MCF 10A (cell line): Measurements from ENCODE around the gene PSMA8. TPM values are rescaled to one million over a fixed set of nuclear protein-coding genes. Genes with fewer than 3 reads are reported as not detected.
"Not testable (repeated sequence)": the region's sequence is repeated elsewhere in the genome, so short reads cannot be mapped to it uniquely, and the experiment has no call there.

Source experiments
- BruUV-seq: library from RNA; stranded (reverse); fragments of 400-500 nt; replicated peaks from 2 replicates; lab custom pipeline; 2021; lab: Mats Ljungman, UMichigan
- CTCF ChIA-PET: fragments of 300-600 bp; sonication (Branson Sonifier 250); formaldehyde crosslinking; extraction: SDS; loops from one replicate; lab custom pipeline; 2021; ENCODE audit warnings: antibody characterized with exemption, inconsistent platforms; lab: Yijun Ruan, JAX
- POLR2A ChIA-PET: fragments of 300-600, 350-650 bp; sonication (Branson Sonifier 250); formaldehyde crosslinking; extraction: SDS; loops from one replicate; lab custom pipeline; 2020; ENCODE audit warnings: antibody characterized with exemption, inconsistent platforms; lab: Yijun Ruan, JAX
- DNase-seq: peaks from one replicate; pipeline ENCODE4 v3.0.0-alpha.2; 2018; ENCODE audit not compliant: unreplicated experiment
- H3K27ac Mint-ChIP-seq: one replicate; pipeline ENCODE4 v1.8.0; 2022; ENCODE audit warnings: mild to moderate bottlenecking, low read depth, mixed read lengths; ENCODE audit not compliant: unreplicated experiment
- H3K27me3 Mint-ChIP-seq: one replicate; pipeline ENCODE4 v1.8.0; 2022; ENCODE audit warnings: mixed read lengths; ENCODE audit not compliant: insufficient read depth, unreplicated experiment
- H3K36me3 Mint-ChIP-seq: one replicate; pipeline ENCODE4 v1.8.0; 2022; ENCODE audit warnings: mild to moderate bottlenecking, moderate library complexity, mixed read lengths; ENCODE audit not compliant: insufficient read depth, unreplicated experiment
- H3K4me1 Mint-ChIP-seq: one replicate; pipeline ENCODE4 v1.8.0; 2022; ENCODE audit warnings: mixed read lengths; ENCODE audit not compliant: insufficient read depth, unreplicated experiment
- H3K4me3 Mint-ChIP-seq: one replicate; pipeline ENCODE4 v1.8.0; 2022; ENCODE audit warnings: mild to moderate bottlenecking, moderate library complexity, mixed read lengths; ENCODE audit not compliant: unreplicated experiment
- H3K9me3 Mint-ChIP-seq: one replicate; pipeline ENCODE4 v1.8.0; 2022; ENCODE audit warnings: mixed read lengths; ENCODE audit not compliant: unreplicated experiment
- intact Hi-C: fragments of 100-400 bp; cut with micrococcal nuclease; formaldehyde crosslinking; loops from 2 replicates; pipeline ENCODE4 v1.14.1; 2022
- total RNA-seq: library from RNA; stranded (reverse); gene quantifications from 2 replicates; pipeline ENCODE4 v1.2.3, GENCODE V29; 2022
- TF ChIP-seq, protein P1 (sequence below): fragments of 200-600 bp; IDR thresholded peaks from one replicate; pipeline ENCODE4 v1.8.0; 2022; ENCODE audit warnings: antibody characterized with exemption, mild to moderate bottlenecking; ENCODE audit not compliant: unreplicated experiment

Gene PSMA8
- total RNA-seq, 1 experiment from 2014 or later, result not detected

DNA sequence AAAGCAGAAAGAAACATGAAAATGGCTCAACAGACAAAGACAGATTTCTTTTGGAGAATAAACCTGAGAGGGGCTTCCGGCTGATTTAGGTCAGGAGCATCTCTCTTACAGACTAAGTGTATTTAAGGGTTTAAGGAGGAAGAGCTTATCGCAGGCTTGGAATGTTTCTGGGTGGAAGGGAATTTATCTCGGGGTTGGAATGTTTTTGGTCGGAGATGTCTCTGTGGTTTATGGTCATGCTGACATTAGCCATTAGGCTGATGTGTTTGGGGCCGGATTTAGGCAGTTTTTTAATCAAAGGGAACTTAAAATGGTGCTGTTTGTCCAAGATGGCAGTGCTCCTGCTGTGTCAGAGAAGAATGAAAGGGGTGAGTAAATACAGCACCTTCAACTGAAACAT lies 14.4 kb upstream of the PSMA8 start:
- H3K4me1 Mint-ChIP-seq, result peaks cover 7% of the 10 kb centered on the region
- ChIA-PET POLR2A (no interaction called here), CTCF (interaction anchor here (1.0 kb wide), 1 partner anchor 11 kb away, joined by 4 read pairs; no protein-coding TSS in a partner anchor)
- H3K27ac Mint-ChIP-seq, result no peak overlapping the region
- no peak for DNase-seq
- intact Hi-C loops, result no loop called here
- peaks cover 8% of the 10 kb centered on the region for H3K27me3 Mint-ChIP-seq
- BruUV-seq, result no TSS peak
- no peak overlapping the region for H3K4me3 Mint-ChIP-seq
- TF ChIP-seq, protein P1, sequence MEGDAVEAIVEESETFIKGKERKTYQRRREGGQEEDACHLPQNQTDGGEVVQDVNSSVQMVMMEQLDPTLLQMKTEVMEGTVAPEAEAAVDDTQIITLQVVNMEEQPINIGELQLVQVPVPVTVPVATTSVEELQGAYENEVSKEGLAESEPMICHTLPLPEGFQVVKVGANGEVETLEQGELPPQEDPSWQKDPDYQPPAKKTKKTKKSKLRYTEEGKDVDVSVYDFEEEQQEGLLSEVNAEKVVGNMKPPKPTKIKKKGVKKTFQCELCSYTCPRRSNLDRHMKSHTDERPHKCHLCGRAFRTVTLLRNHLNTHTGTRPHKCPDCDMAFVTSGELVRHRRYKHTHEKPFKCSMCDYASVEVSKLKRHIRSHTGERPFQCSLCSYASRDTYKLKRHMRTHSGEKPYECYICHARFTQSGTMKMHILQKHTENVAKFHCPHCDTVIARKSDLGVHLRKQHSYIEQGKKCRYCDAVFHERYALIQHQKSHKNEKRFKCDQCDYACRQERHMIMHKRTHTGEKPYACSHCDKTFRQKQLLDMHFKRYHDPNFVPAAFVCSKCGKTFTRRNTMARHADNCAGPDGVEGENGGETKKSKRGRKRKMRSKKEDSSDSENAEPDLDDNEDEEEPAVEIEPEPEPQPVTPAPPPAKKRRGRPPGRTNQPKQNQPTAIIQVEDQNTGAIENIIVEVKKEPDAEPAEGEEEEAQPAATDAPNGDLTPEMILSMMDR, result no peak
- H3K9me3 Mint-ChIP-seq, result peaks cover 7% of the 10 kb centered on the region
- no peaks in the 10 kb centered on the region for H3K36me3 Mint-ChIP-seq

DNA sequence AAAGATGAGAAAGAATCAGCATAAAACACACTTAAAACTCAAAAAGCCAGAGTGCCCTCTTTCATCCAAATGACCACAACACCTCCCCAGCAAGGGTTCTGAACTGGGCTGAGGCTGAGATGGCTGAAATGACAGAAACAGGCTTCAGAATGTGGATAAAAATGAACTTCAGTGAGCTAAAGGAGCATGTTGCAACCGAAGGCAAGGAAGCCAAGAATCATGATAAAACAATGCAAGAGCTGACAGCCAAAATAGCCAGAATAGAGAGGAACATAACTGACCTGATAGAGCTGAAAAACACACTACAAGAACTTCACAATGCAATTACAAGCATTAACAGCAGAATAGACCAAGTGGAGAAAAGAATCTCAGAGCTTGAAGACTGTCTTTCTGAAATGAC lies 12.2 kb upstream of the PSMA8 start:
- peaks cover 8% of the 10 kb centered on the region for H3K27me3 Mint-ChIP-seq
- TF ChIP-seq, protein P1, result no peak
- H3K27ac Mint-ChIP-seq, result no peak overlapping the region
- no TSS peak for BruUV-seq
- ChIA-PET POLR2A (interaction anchor here (0.6 to 1.1 kb wide), 3 partner anchors 12 to 104 kb away, joined by 3 read pairs; partner anchors contain the start of gene TAF4B), CTCF (no interaction called here)
- H3K4me1 Mint-ChIP-seq, result peaks cover 7% of the 10 kb centered on the region
- no peaks in the 10 kb centered on the region for H3K36me3 Mint-ChIP-seq
- H3K9me3 Mint-ChIP-seq, result peaks cover 7% of the 10 kb centered on the region
- no peak for DNase-seq
- intact Hi-C loops, result no loop called here
- H3K4me3 Mint-ChIP-seq, result no peak overlapping the region

DNA sequence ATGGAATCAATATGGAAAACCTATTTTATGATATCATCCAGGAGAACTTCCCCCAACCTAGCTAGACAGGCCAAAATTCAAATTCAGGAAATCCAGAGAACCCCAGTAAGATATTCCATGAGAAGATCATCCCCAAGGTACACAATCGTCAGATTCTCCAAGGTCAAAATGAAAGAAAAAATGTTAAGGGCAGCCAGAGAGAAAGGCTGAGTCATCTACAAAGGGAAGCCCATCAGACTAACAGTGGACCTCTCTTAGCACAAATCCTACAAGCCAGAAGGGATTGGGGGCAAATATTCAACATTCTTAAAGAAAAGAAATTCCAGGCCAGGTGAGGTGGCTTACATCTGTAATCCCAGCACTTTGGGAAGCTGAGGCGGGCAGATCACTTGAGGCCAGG lies 11.7 kb upstream of the PSMA8 start:
- CTCF ChIA-PET, DNase-seq, H3K27ac Mint-ChIP-seq, H3K4me1 Mint-ChIP-seq, H3K4me3 Mint-ChIP-seq, H3K27me3 Mint-ChIP-seq, H3K36me3 Mint-ChIP-seq, BruUV-seq, H3K9me3 Mint-ChIP-seq, intact Hi-C loops: not testable (repeated sequence)
- POLR2A ChIA-PET, result interaction anchor here (0.6 kb wide), 1 partner anchor 66 kb away, joined by 3 read pairs; no protein-coding TSS in a partner anchor

DNA sequence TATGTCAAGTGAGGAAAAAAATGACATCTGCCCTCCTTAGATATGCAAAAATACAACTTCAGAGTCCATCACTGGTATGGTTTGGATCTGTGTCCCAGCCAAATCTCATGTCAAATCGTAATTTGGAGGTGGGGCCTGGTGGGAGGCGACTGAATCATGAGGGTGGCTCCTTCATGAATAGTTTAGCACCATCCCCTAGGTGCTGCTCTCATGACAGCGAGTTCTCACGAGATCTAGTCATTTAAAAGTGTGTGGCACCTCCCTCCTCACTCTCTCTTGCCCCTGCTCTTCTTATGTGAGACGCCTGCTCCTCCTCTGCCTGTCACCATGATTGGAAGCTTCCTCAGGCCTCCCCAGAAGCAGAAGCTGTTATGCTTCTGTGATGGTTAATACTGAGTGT lies 5.9 kb upstream of the PSMA8 start:
- DNase-seq, result no peak
- POLR2A ChIA-PET, result no interaction called here
- Mint-ChIP-seq H3K9me3 (peaks cover 7% of the 10 kb centered on the region), H3K4me3 (no peak overlapping the region), H3K27me3 (no peaks in the 10 kb centered on the region), H3K27ac (no peak overlapping the region), H3K36me3 (no peaks in the 10 kb centered on the region), H3K4me1 (no peaks in the 10 kb centered on the region)
- CTCF ChIA-PET, result no interaction called here
- BruUV-seq, result no TSS peak
- intact Hi-C loops, result no loop called here
- TF ChIP-seq, protein P1, result no peak

DNA sequence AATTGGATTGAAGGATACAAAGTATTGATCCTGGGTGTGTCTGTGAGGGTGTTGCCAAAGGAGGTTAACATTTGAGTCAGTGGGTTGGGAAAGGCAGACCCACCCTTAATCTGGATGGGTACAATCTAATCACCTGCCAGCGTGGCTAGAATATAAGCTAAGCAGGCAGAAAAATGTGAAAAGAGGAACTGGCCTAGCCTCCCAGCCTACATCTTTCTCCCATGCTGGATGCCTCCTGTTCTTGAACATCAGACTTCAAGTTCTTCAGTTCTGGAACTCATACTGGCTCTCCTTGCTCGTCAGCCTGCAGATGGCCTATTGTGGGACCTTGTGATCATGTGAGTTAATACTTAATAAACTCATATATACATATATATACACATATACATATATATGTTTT lies 5.5 kb upstream of the PSMA8 start:
- H3K4me3 Mint-ChIP-seq, H3K36me3 Mint-ChIP-seq, H3K9me3 Mint-ChIP-seq, H3K27me3 Mint-ChIP-seq, intact Hi-C loops, BruUV-seq, CTCF ChIA-PET, H3K4me1 Mint-ChIP-seq, H3K27ac Mint-ChIP-seq, DNase-seq, POLR2A ChIA-PET: not testable (repeated sequence)
